Left lung (tissue), 10 donors: ENCODE measurements around the gene GATA2. TPM values are rescaled to one million over a fixed set of nuclear protein-coding genes. Genes with fewer than 3 reads are reported as not detected.

ENCODE experiments used
- ATAC-seq: fragments of 200-7000 bp; cut with Tn5 transposase; one replicate; pipeline ENCODE4 v1.9.1; 2020; ENCODE audit warnings: moderate library complexity
- DNase-seq, 4 donors: peaks; one replicate each; pipeline ENCODE4 v3.0.0-alpha.2; 2013 to 2020
- H3K27ac ChIP-seq, 2 donors: fragments of 200-600 bp; sonication (generic) in 1 of 2; one replicate each; pipeline versions ENCODE4 v1.5.0 to v1.8.0; 2020 to 2021
- H3K27me3 ChIP-seq, 2 donors: fragments of 200-600 bp; sonication (generic) in 1 of 2; one replicate each; pipeline versions ENCODE4 v1.5.0 to v1.8.0; 2020 to 2021
- H3K36me3 ChIP-seq, 2 donors: fragments of 200-600 bp; sonication (generic) in 1 of 2; one replicate each; pipeline versions ENCODE4 v1.5.0 to v1.8.0; 2020 to 2021
- H3K4me1 ChIP-seq, 2 donors: fragments of 200-600 bp; one replicate each; pipeline ENCODE4 v1.8.0; 2021
- H3K4me3 ChIP-seq, 2 donors: fragments of 200-600 bp; sonication (generic) in 1 of 2; one replicate each; pipeline versions ENCODE4 v1.5.0 to v1.8.0; 2020 to 2021; ENCODE audit warnings: mild to moderate bottlenecking in 1 of 2
- H3K9me3 ChIP-seq, 2 donors: fragments of 200-600 bp; sonication (generic) in 1 of 2; one replicate each; pipeline versions ENCODE4 v1.5.0 to v1.8.0; 2020 to 2021
- CTCF ChIP-seq, 2 donors: fragments of 200-600 bp; sonication (generic) in 1 of 2; IDR thresholded peaks; one replicate each; pipeline versions ENCODE4 v1.5.0 to v1.8.0; 2021; ENCODE audit warnings: antibody characterized with exemption in 2 of 2
- intact Hi-C, 2 donors: fragments of 100-400 bp; cut with DNase I; formaldehyde crosslinking; loops; one replicate each; pipeline versions ENCODE4 v1.11.2 to v1.14.2; 2022
- polyA plus RNA-seq, 6 donors: library from polyadenylated mRNA; unstranded; fragments of 120-200 nt; gene quantifications; one replicate each; pipeline ENCODE4 v1.2.1, GENCODE V29; 2013; ENCODE audit not compliant: insufficient read length in 6 of 6
- total RNA-seq, 2 donors: library from RNA; stranded (reverse); fragmentation: NEBNext Ultra II Directional; extraction: Animal tissue kit (Norgen Biotek cat#: 25700); gene quantifications; one replicate each; pipeline ENCODE4 v1.2.1, GENCODE V29; 2021
- donor health status: DM: no; HTN: yes; CAD: no.
- donor health status: DM: no; HTN: no; CAD: no.

Gene GATA2
- total and polyA plus RNA-seq, 8 donors = 9.2 to 43.0 (median 15.1) TPM

GRCh38 chr3:128490915-128491690, 1.9 kb downstream of the GATA2 start:
- no peaks in the 10 kb centered on the region for H3K36me3 ChIP-seq
- no peak for TF ChIP-seq CTCF (IDR thresholded peaks at IDR 0.05)
- ATAC-seq = no peak
- peak overlapping the region; percentile 79 to 83 for H3K27ac ChIP-seq
- no peaks in the 10 kb centered on the region for H3K9me3 ChIP-seq
- H3K4me3 ChIP-seq = peak overlapping the region; percentile 41 to 59
- peaks cover 34 to 64% of the 10 kb centered on the region in 2 donors for H3K4me1 ChIP-seq
- no peak for DNase-seq
- peaks cover 89 to 100% of the 10 kb centered on the region in 2 donors for H3K27me3 ChIP-seq
- intact Hi-C loops = loop anchor here in 1 of 2 donors (10.0 kb wide), 1 partner anchor 316 kb away; no protein-coding TSS in a partner anchor

GRCh38 chr3:128490650-128490914, 2.4 kb downstream of the GATA2 start:
- peaks cover 89 to 100% of the 10 kb centered on the region in 2 donors for H3K27me3 ChIP-seq
- peak overlapping the region; percentile 79 to 83 for H3K27ac ChIP-seq
- H3K4me3 ChIP-seq = peak overlapping the region; percentile 41 to 59
- no peaks in the 10 kb centered on the region for H3K36me3 ChIP-seq
- TF ChIP-seq CTCF (IDR thresholded peaks at IDR 0.05) = no peak
- peaks cover 34 to 63% of the 10 kb centered on the region in 2 donors for H3K4me1 ChIP-seq
- no peaks in the 10 kb centered on the region for H3K9me3 ChIP-seq
- intact Hi-C loops = loop anchor here in 1 of 2 donors (10.0 kb wide), 1 partner anchor 316 kb away; no protein-coding TSS in a partner anchor
- ATAC-seq = no peak
- no peak for DNase-seq

DNA sequence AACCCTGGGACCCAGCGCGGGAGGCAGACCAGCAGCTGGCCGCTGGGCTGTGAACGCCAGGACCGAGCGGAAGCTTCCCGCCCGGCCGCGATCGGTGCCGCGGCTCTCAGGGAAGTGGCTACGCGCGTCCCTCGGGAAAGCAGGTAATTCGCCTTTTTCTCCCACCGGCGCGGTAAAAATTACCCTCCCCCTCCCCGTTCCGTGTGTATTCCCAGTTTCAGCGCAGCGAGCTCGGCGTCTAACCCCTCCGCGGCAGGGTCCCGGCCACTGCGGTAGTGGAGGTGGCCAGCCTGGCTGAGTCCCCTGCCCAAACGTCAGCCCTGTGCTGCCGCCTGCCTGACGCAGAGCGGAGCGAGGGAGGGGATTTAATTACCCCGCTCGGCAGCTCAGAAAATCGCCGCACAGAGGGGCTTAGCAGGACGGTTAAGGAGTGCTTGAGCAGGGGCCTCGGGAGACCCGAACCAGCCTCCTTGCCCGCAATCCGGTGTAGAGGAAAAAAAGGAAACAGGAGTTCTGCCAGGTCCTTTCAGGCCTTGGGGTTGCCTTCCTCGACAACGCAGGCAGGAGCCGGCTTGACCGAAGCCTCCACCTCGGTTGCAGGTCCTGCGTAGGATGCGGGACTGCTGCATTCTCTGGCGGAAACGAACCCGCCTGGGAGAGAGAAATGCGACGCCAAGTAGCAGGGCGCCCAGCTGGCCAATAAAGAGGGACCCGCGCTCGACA, 2.9 kb downstream of the GATA2 start:
- TF ChIP-seq CTCF (IDR thresholded peaks at IDR 0.05) = no peak
- DNase-seq (peak in 2 of 4 donors; percentile 42 to 82), ATAC-seq (peak; percentile 8)
- no peaks in the 10 kb centered on the region for H3K9me3 ChIP-seq
- H3K4me1 ChIP-seq = peaks cover 34 to 63% of the 10 kb centered on the region in 2 donors
- peak overlapping the region; percentile 41 to 59 for H3K4me3 ChIP-seq
- no peaks in the 10 kb centered on the region for H3K36me3 ChIP-seq
- H3K27ac ChIP-seq = peak overlapping the region; percentile 79 to 83
- intact Hi-C loops = loop anchor here in 1 of 2 donors (10.0 kb wide), 1 partner anchor 315 kb away; no protein-coding TSS in a partner anchor
- peaks cover 93 to 100% of the 10 kb centered on the region in 2 donors for H3K27me3 ChIP-seq

DNA sequence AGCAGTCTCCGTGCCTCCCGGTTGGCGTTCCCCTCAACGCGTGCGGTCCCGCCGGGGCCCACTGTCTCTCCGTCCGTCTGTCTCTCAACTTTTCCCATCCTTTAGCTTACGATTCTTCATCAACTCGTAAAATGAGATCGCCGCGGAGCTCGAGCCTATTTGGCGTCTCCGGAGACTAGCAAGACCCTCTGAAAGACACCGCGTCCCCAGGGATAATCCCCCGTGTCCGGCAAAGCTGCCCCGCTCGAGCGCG, 3.4 kb downstream of the GATA2 start:
- no peak for TF ChIP-seq CTCF (IDR thresholded peaks at IDR 0.05)
- H3K36me3 ChIP-seq = no peaks in the 10 kb centered on the region
- no peak for DNase-seq
- ATAC-seq = no peak
- H3K4me1 ChIP-seq = peaks cover 34 to 63% of the 10 kb centered on the region in 2 donors
- H3K9me3 ChIP-seq = no peaks in the 10 kb centered on the region
- H3K27me3 ChIP-seq = peaks cover 98 to 100% of the 10 kb centered on the region in 2 donors
- intact Hi-C loops = no loop called here
- H3K27ac ChIP-seq = peak overlapping the region; percentile 79 to 83
- H3K4me3 ChIP-seq = peak overlapping the region; percentile 41 to 59

GRCh38 chr3:128488991-128489673, 3.9 kb downstream of the GATA2 start:
- Histone ChIP-seq H3K27me3 (peaks cover 100% of the 10 kb centered on the region in 2 donors), H3K36me3 (no peaks in the 10 kb centered on the region), H3K4me1 (peaks cover 34 to 63% of the 10 kb centered on the region in 2 donors), H3K4me3 (peak overlapping the region; percentile 41 to 59), H3K9me3 (no peaks in the 10 kb centered on the region), H3K27ac (peak overlapping the region; percentile 79 to 83)
- peak; percentile 13 for ATAC-seq
- intact Hi-C loops = no loop called here
- DNase-seq = peak in 2 of 4 donors; percentile 72 to 79
- no peak for TF ChIP-seq CTCF (IDR thresholded peaks at IDR 0.05)
